HG03280 (cell line): ENCODE results near the gene IL1RN.

ENCODE experiments used
- ATAC-seq: cut with Tn5 transposase; IDR thresholded peaks from one replicate; pipeline ENCODE4 v1.9.1; 2021; ENCODE audit warnings: mild to moderate bottlenecking, moderate library complexity; ENCODE audit not compliant: unreplicated experiment

The IL1RN gene

DNA sequence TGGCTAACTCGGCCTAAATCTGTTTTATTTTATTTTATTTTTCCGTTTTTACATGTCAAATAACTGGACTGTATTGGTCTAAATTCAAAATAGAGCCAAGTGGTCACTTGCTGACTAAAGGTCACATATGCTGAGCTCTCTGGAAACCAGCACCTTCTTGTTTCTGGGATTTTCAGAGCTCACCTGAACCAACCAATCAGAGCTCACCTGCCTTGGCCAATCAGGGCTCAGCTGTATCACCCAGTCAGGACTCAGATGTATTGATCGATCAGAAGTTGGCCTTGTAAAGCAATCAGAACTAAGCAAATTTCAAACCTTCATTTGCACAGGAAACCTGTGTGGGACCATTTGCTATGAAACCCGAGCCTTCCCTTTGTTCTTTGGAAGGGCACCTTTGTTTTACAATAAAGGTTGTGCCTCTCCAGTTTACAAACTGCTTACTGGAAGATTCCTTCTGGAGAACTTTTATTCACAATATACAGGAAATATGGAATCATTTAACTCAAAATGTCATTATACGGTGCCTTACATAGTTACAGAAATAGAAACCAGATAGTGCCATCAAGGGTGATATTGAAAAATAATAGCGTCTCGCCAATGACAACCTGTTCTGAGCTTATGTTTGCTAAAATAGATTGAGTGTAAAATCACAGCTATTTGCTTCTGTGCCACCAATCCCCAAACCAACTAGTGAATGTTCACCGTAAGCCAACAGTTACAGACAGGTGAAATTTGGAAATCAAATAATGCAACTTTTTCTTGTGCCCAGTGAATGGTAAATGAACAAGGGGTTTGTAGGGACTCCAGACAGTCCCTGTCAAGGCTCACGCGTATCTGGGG lies 29.1 kb downstream of the IL1RN start:
- ATAC-seq, result no peak

DNA sequence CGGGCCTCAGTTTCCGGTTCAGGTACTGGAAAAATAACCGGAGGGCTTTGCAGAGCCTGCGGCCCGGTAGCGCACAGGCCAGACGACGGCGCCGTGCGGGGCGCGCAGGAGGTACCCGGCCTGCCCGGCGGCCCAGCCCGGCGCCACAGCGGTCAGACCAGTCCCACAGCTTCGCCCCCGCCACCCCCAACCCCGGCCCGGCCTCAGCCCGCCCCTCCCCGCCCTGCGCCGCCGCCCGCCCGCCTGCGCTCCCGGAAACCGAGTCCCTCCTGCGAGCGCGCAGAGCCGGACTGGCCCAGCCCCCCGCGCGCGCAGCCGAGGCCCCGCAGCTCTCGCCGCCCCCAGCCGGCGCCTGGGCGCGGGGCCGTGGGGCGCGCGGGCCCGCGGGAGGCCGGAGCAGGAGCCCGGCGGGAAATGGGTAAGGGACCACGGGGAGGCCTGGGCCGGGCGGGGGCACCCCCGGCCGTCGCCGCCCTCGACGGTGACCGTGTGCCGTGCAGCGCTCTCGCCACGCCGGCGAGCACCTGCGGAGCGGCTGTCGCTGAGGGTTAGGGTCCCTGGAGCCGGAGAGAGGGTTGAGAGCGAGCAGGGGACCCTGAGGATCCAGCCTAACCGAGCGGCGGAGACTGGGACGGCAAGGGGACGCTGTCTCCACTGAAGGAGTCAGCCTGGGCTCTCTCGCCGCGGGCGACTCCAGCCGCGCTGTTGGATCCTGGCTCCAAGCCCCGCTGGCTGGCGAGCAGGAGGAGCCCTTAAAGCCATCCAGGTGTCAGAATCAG lies 29.9 kb downstream of the IL1RN start:
- ATAC-seq, result no peak

DNA sequence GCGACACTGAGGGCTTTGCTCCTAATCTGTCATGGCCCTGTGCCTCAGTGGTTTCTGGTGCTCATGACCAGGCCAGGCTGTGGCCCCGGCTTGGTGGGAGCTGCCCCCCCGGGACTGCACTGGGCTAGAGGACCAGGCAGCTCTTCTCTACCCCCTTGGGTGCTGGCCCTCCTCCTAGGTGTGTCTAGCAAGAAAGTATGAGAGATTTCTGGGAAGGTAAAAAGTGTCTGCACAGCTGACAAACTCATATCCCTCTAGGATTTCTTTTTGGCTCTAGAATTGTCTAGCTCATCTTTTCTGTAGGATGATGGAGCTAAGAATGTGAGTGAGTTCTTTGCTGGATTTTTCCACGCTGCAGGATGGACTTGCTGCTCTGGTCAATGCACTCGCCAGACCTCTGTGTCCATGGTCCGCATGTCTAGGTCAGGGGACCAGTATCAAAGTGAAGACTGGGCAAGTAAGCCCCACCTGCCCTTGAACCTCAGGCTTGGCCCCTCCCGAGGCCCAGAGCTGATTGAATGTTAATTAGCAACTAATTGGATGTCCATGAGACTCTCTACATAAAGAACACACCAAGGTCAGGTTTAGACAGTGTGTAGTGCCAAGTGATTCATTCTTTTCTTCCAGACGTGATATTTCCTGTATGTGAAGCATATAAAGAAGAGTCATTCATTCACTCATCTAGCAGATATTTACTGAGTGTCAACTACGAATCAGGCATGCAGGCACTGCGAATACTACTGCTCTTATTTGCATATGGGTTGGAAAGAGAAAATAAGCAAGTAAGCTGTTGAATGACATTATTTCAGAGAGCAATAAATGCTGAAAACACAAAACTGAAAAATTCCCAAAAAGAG lies 30.7 kb downstream of the IL1RN start:
- ATAC-seq, result no peak

DNA sequence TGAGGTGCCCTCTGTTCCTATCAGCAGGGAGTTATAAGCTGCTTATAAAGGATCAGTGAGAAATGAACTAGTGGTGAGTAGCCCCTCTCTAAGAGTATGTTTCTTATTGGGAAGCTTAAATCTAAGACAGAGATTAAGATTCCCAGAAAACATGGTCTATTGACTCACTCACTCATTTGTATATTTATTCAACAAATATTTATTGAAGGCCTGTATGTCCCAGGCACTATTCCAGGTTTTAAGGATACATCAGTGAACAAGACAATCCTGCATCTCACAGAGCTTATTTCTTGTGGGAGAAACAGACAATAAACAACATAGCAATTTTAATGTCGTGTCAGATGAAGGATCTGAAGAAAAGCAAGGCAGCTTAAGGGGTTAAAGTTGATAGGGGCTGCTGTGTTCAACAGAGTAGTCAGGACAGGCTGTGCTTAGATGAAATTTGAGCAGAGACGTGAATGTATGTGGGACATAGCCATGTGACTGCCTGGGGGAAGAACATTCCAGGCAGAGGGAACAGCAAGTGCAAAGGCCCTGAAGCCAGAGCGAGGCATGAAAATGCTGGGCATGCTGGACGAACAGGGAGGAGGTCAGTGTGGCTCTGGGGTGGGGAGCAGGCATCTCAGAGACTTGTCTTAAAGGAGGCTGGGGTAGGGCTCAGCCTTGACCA lies 31.6 kb downstream of the IL1RN start:
- ATAC-seq, result no peak

DNA sequence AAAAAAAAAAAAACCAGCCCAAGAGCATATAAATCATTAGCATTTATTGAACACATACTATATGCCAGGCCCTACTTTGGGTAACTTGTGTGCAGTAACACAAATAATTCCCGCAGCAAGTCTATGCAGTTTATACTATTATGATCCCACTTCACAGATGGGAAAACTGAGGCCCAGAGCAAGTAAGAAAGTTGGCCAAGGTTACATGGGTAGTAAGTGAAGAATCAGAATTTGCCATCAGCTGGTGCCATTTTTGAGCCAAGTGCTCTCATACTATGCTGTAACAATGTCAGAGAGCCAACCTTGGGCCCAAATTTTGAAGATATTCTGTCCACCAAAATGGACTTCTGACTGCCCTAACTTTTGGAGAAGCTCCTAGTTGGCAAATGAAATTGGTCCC lies 32.9 kb downstream of the IL1RN start:
- ATAC-seq, result no peak

DNA sequence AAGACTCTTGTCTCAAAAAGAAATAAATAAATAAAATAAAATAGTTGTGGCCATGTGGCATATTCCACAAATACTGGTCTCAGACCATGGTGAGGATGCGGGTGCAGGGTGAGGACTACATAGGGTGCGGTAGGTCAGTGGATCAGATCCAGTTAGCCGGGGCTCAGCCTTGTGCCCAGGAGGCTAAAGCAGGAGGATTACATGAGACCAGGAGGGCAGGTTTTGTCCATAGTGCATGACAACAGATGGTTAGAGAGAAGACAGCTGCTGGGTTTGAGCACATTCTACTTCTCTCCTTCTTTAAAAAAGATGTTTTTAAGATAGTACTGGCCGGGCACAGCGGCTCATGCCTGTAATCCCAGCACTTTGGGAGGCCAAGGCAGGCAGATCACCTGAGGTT lies 33.6 kb downstream of the IL1RN start:
- no peak for ATAC-seq

DNA sequence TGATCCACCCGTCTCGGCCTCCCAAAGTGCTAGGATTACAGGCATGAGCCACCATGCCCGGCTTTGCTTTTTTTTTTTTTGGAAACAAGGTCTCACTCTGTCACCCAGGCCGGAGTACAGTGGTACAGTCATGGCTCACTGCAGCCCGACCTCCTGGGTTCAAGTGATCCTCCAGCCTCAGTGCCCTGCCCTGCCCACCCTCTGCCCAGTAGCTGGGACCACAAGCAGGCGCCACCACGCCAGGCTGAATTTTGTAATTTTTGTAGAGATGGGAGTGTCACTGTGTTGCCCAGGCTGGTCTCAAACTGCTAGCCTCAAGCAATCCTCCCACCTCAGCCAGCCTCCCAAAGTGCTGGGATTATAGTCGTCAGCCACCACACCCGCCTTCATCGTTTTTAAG lies 34.8 kb downstream of the IL1RN start:
- no peak for ATAC-seq

DNA sequence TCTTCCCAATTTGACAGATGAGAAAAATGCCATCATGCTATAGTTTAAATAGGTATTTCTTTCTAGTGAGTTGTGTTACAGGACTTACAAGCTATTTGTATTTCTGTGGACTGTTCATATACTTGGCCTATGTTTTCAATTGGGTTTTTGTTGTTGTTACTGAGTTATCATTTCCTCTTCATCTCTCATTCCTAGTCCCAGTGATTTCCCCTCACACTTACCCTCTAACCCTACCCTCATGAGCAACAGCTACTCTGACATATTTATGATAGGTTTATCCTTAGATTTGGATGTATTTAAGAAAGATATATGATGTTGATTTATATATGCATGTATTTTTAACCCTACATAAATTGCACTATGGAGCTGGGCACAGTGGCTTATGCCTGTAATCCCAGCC lies 35.5 kb downstream of the IL1RN start:
- ATAC-seq, result no peak

DNA sequence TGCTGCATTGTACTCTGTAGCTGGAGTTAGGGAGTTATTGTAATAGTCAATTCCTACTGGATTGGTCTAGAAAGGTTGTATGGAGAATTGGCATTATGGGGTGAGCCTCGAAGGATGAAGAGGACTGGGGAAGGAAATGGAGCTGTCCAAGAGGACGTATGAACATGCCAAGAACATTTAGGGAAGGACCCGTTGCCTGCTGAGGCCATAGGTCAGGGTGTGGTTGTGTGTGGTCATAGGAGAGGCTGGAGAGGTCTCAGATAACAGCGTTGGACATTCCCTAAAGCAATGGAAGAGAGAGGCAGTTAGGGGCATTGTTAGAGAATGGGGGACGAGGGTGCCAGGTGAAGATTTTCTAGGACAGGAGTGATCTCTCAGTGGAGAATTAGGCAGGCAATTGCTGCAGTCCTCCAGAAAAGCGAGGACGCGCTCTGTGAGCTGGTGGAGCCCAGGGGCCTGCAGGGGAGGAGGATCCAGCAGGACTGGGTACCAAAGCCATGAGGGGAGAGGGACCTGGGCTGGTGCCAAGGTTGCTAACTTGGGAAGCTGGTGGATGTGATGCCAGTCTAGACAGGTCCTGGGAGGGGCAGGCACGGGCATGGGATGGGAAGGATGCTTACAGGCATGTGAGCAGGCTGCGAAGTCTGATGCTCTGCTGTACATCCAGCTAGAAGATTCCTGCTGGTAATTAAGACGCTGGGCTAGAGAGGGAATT lies 37.0 kb downstream of the IL1RN start:
- no peak for ATAC-seq

DNA sequence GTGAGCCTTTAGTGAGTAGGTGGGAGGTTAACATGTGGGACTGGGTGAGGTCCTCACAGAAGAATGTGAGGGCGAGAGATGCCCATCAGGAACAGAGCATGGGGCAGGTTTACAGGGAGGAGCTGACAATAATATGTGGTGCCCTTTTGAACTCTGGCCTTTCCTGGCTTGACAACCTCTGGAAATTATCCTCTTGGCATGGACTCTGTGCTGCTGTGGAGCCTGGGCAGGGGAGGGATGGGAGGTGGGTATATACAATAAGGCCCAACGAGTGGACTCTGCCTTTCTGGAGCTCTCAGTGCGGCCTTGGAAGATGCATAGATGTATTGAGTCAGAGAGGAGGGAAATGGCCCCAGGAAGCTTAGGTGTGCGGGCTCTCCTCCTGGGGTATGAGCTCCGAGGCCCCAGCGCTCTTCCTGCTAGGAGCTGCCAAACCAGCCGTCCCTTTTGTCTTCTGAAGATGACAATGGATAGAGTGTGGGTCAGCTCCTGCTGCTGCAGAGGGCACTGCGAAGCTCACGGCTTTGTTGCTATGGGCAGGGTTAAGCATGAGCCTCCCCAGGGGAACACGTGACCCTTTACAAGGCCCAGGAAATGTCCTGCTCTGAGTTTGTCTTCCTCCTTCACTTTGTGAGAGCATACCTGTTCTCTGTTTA lies 37.7 kb downstream of the IL1RN start:
- ATAC-seq, result no peak

DNA sequence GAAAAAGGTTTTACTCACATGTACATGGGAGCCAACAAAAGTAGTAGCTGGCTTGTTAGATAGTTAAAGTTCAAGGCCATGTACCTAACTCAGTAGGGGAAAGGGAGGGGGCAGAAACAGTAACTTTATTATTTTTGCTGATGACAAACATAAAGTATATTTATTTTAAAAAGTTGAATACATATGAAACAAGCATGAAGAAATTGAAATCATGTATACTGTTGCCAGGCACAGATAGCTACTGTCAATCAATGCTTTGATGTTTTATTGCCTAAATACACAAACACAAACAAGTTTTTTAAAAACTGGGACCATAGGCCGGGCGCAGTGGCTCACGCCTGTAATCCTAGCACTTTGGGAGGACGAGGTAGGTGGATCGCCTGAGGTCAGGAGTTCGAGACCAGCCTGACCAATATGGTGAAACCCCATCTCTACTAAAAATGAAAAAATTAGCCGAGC lies 38.8 kb downstream of the IL1RN start:
- ATAC-seq, result no peak

DNA sequence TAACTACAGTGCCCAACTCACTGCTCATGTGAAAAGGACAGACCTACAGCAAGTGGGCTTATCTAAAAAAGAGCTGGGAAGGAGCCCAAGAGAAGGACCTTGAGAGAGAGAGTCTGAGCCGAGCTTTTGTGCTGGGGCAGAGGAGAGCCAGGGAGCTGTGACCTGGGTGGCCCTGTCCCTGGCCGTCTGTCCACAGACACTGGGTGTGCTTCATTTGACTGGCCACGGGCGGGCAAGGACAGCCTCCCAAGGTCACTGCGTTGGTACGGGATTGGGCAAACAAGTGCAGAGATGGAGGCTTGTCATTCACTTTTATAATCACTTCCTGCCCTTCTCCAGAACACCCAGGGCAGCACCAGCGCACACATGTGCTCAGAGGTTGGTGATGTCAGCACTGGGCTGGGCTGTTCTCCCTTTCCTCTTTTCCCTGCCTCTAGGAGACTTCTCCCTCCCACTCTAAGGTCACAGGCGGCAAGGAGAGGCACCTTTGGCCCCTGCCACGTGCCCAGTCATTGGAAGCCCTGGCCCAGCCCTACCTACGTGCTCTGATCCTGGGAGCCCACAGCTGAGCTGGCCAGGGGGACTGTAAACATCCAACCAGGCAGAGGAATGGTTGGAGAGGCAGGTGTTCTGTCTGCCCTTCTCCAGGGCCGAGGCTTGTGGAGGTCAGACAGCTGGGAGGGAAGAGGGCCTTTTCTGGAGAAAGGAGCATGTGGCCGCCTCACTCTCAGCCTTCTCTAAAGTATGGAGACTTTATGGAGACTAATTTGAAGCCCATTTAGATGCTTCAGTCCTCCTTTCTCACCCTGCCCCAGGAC lies 39.9 kb downstream of the IL1RN start:
- no peak for ATAC-seq

DNA sequence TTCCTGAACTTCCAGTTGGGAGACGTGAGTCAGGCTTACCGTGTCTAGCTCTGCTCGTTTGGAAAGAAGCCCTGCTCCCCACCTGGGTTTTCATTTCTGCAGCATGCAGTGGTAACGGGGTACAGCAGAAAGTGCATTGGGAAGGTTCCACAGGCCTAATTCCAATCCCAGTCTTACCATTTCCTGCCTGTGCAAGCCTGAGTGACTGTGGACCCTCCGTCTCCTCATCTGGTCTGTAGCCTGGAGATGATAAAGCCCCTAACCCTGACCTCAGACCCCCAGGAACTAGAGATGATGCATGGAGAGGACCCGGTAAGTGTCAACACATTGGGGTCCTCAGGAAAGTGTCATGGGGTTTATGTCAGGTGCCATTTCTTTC lies 40.6 kb downstream of the IL1RN start:
- ATAC-seq, result no peak

DNA sequence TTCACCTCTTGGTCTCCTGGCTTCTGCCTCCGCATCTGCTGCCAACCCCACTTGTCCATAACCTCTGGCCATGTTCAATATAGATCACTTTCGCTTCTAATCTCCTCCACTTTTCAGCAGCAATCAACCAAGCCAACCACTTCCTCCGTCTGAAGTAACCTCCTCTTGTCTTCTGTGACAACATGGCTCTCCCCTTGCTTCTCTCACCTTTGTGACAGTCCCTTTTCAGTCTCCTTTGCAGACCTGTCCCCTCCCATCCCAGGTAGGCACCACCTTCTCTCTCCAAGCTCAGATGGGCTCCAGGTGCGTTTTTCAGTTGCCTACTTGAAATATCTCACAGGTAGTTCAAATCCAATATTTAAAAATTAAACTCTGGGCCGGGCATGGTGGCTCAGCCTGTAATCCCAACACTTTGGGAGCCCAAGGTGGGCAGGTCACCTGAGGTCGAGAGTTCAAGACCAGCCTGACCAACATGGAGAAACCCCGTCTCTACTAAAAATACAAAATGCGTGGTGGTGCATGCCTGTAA lies 41.7 kb downstream of the IL1RN start:
- ATAC-seq, result no peak

DNA sequence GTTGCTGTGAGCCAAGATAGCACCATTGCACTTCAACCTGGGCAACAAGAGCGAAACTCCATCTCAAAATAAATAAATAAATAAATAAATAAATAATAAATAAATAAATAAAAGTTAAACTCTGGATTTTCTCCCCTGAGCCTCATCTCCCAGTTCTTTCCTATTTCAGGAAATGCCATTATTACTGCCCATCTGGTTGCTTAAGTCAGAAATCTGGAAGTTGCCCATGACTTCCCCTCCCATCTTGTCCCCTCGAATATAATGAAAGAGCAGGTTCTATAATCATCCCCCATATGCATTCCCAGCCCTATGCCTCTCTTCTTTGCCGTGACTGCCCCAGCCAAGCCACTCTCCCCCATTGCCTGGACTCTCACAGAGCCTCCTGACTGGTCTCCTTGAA lies 42.2 kb downstream of the IL1RN start:
- no peak for ATAC-seq

DNA sequence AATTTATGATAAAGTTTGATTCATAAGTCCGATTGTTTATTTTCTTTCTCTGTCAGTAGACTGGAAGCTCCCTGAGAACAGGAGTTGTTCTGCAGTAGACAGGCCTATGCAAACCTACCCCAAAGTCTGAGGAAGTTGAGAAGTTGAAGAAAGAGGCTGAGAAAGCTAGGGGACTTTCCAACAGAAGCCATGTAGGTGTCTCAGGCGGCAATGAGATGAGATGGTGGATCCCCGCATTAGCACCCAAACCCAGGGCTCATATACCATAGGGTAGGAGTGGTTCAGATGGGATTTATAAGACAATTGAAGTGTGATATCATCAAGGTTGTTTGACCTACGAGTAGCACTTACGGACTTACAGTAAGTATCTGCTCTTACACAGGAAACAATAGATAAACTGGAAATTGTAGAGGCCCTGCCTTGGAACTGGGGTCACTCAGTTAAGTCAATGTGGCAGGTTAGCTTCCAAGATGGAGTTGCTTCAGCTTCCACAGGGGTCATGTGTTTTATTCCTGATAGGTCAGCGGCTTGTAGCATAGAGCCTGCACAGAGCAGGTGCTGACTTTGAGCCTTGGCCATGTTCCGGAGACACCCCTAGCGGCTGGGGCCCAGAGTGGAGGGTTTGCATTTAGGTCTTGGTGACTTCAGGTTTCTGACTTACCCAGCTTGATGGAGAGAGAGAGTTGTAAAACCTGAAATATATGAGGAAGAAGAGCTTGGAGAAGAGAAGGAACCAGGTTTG lies 44.1 kb downstream of the IL1RN start:
- ATAC-seq, result no peak

DNA sequence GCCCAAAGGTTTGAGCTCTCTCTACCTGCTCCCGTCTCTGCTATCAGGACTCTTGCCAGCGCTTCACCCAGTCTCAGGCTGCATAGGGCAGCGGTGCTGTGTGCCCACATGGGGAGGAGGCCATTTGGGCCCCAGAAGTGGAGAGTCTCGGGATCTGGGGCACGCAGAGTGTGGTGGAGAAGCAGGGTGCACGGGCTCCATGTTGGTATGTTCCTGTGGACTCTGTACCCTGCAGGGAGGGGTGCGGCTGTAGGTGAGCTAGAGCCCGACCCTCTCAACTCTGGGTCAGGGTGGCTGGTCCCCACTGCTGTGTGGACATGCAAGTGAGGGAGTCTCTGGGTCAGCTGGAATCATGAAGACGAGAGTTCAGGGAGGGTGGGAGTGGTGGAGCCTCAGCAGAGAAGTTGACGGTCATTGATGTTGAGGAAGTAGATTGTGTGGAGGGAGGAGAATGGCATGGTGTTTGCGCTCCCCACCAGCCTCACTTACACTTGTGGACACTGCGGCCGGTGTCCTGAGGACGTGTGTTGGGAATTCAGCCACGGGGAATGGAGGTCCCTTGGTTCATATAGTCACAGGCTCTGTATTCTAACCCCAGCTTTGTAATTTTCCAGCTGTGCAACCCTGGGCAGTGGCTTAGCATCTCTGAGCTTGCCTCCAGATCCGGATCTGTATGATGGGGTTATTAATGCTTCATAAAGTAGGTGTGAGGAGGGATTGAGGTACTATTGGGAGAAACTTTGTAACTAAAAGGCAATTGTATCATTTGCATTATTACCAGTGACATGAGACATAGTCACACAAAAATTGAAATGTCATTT lies 45.5 kb downstream of the IL1RN start:
- no peak for ATAC-seq
